Measurements from ENCODE around the gene SCEL. TPM values are rescaled to one million over a fixed set of nuclear protein-coding genes. Genes with fewer than 3 reads are reported as not detected.

The SCEL gene
- total and polyA plus RNA-seq, 2 experiments from 2014 or later: not detected

- Mint-ChIP-seq H3K4me3 (no peak overlapping the region), H3K27ac (no peak overlapping the region), H3K36me3 (ENCODE audit: low read depth) (no peaks in the 10 kb centered on the region), H3K27me3 (ENCODE audit: insufficient read depth, low read depth, poor library complexity) (peaks cover 4% of the 10 kb centered on the region), H3K9me3 (no peaks in the 10 kb centered on the region), H3K4me1 (no peaks in the 10 kb centered on the region)
- H3K9me2 ChIP-seq (ENCODE audit: insufficient read depth): no peaks in the 10 kb centered on the region
- no peaks in the 10 kb centered on the region for H3F3A ChIP-seq (replicated peaks; ENCODE audit: low read depth)
- H3K36me3 ChIP-seq (ENCODE audit: insufficient read depth): no peaks in the 10 kb centered on the region
- no peaks in the 10 kb centered on the region for H3K27me3 ChIP-seq (ENCODE audit: insufficient read depth)
- no peaks in the 10 kb centered on the region for H3K4me1 ChIP-seq (ENCODE audit: insufficient read depth)
- H3K4me3 ChIP-seq: no peak overlapping the region
- H3K4me2 ChIP-seq: no peak overlapping the region
- no peak for ATAC-seq
- H2AFZ ChIP-seq: no peak overlapping the region
- no peak for TF ChIP-seq POLR2AphosphoS5 (IDR thresholded peaks at IDR 0.05; ENCODE audit: low read depth)
- peak; percentile 65 for TF ChIP-seq REST (IDR thresholded peaks at IDR 0.05; ENCODE audit: unreplicated experiment)
- peak; percentile 11 for DNase-seq (ENCODE audit: low spot score)
- no peaks in the 10 kb centered on the region for H4K20me1 ChIP-seq (replicated peaks; ENCODE audit: insufficient read depth)
- H3K27ac ChIP-seq (ENCODE audit: low read depth): no peak overlapping the region
- no peaks in the 10 kb centered on the region for H3K79me2 ChIP-seq (replicated peaks; ENCODE audit: insufficient read depth)
Observed at GRCh38 chr13:77563111-77563510, 27.6 kb downstream of the SCEL start.

- Mint-ChIP-seq H3K4me3 (no peak overlapping the region), H3K9me3 (no peaks in the 10 kb centered on the region), H3K27me3 (ENCODE audit: insufficient read depth, low read depth, poor library complexity) (peaks cover 4% of the 10 kb centered on the region), H3K27ac (no peak overlapping the region), H3K4me1 (no peaks in the 10 kb centered on the region; the same call in 2 of the 3 replicates), H3K36me3 (ENCODE audit: low read depth) (no peaks in the 10 kb centered on the region)
- DNase-seq (ENCODE audit: low spot score) (peak; percentile 65), ATAC-seq (no peak; the same call in 2 of the 3 replicates)
- no peak overlapping the region for H3K27ac ChIP-seq (ENCODE audit: low read depth)
- no peaks in the 10 kb centered on the region for H3K4me1 ChIP-seq (ENCODE audit: insufficient read depth)
- H3K4me2 ChIP-seq: no peak overlapping the region
- no peaks in the 10 kb centered on the region for H3F3A ChIP-seq (replicated peaks; ENCODE audit: low read depth)
- H3K27me3 ChIP-seq (ENCODE audit: insufficient read depth): no peaks in the 10 kb centered on the region
- no peaks in the 10 kb centered on the region for H4K20me1 ChIP-seq (replicated peaks; ENCODE audit: insufficient read depth)
- no peak overlapping the region for H3K4me3 ChIP-seq
- no peak overlapping the region for H2AFZ ChIP-seq
- no peaks in the 10 kb centered on the region for H3K9me2 ChIP-seq (ENCODE audit: insufficient read depth)
- no peaks in the 10 kb centered on the region for H3K36me3 ChIP-seq (ENCODE audit: insufficient read depth)
- H3K79me2 ChIP-seq (replicated peaks; ENCODE audit: insufficient read depth): no peaks in the 10 kb centered on the region
- no peak for TF ChIP-seq ETS1 (IDR thresholded peaks at IDR 0.05)
- peak; percentile 68 to 80 for TF ChIP-seq CTCF (conservative IDR thresholded peaks at IDR 0.05; ENCODE audit: low read depth in 2 of 2)
Observed at GRCh38 chr13:77565635-77566034, 30.1 kb downstream of the SCEL start.
